C1 segment of cervical spinal cord (tissue), 14 donors: ENCODE measurements around the gene WDPCP.
"Not testable (repeated sequence)": the region's sequence is repeated elsewhere in the genome, so short reads cannot be mapped to it uniquely, and the experiment has no call there.

Source experiments
- DNase-seq, 14 donors: peaks; one replicate each; lab custom pipeline; 2025; lab: John Stamatoyannopoulos, UW

Gene WDPCP

GRCh38 chr2:63374341-63374740, 213.9 kb downstream of the WDPCP start:
- DNase-seq, result no peak

- no peak for DNase-seq
Measured at GRCh38 chr2:63372549-63372948, 215.7 kb downstream of the WDPCP start.

- no peak for DNase-seq
Measured at GRCh38 chr2:63369146-63369545, 219.1 kb downstream of the WDPCP start.

- no peak for DNase-seq
Measured at GRCh38 chr2:63364866-63365265, 223.4 kb downstream of the WDPCP start.

- DNase-seq, result not testable (repeated sequence)
Measured at GRCh38 chr2:63357722-63358121, 230.6 kb downstream of the WDPCP start.

DNA sequence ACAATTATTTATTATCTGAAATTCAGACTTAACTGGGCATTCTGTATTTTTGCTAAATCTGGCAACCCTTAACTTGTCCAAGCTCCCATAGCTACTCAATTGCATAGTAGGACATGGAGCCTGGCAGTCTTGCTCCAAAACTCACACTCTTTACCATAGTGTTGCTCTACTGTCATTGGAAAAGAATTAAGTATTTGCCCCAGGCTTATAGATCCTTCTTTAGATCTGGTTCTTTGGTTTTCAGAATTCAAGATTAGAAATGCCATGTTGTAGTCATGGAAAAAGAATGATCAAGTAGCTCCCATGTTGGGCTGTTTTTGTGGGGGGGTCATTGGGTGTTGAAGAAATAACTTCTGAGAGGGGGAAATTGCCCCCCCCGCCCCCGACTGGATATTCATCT, 240.9 kb downstream of the WDPCP start:
- DNase-seq, result no peak

- DNase-seq, result no peak
Measured at GRCh38 chr2:63346411-63346810, 241.9 kb downstream of the WDPCP start.

DNA sequence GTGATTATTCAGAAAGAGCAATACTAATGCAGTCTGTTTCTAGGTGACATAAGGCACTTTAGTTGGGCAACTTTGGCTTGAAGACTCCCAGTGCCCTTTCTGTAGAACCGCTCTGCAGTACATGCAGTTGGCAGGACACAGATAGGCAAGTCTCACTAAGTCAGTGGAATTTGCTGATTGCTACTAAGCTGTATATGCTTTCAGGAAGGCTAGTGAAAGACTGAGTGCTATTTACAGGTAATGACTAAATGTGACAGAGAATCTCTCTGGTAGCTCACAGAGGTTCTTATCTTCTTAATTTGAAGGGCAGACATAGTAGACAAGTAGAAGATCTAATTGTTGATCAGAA, 243.0 kb downstream of the WDPCP start:
- DNase-seq, result no peak

GRCh38 chr2:63344575-63345284, 243.5 kb downstream of the WDPCP start:
- no peak for DNase-seq

- no peak for DNase-seq
Measured at GRCh38 chr2:63343397-63344109, 244.7 kb downstream of the WDPCP start.

DNA sequence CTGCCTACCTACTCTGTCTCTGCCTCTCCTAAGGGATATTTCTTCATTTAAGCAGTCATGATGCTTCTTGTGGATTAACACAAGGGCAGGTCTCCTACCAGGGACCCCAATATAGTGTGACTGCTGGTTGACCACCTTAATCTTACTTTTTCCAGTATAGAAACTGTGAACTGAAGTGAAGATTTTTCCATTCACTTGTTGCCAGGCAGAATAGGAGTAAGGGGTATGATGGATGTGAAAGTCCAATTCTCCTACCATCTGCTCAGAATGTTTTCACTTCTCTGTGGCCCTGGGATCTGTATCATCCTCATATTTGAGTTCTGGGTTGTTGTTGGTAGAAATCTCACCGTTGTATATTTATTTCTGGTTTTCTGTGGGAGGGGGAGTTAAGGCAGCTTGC, 247.8 kb downstream of the WDPCP start:
- DNase-seq, result no peak

DNA sequence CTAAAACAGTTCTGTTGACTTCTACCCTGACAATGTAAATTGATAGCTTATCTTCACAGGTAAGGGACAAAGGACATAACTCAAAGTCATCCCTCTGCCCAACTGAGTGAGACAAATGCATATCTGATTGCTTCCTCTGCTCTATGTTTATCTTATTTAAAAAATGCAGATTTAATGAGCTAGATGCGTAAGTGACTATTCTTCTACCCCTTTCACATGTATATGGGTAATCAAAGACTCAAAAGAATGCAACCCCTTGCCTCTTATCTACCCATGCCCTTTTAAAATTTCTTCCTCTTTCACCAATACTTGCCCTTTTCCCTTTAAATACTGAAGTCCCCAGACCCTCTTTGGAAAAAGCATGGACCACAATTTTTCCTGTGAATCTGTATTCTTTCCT, 253.4 kb downstream of the WDPCP start:
- no peak for DNase-seq

- no peak for DNase-seq
Measured at GRCh38 chr2:63326473-63326872, 261.8 kb downstream of the WDPCP start.

GRCh38 chr2:63323662-63324061, 264.6 kb downstream of the WDPCP start:
- not testable (repeated sequence) for DNase-seq

GRCh38 chr2:63321973-63322372, 266.3 kb downstream of the WDPCP start:
- not testable (repeated sequence) for DNase-seq

GRCh38 chr2:63320669-63321068, 267.6 kb downstream of the WDPCP start:
- no peak for DNase-seq

- no peak for DNase-seq
Measured at GRCh38 chr2:63310614-63311013, 277.7 kb downstream of the WDPCP start.

- DNase-seq, result no peak
Measured at GRCh38 chr2:63301481-63301880, 286.8 kb downstream of the WDPCP start.

- DNase-seq, result no peak
Measured at GRCh38 chr2:63300835-63301234, 287.4 kb downstream of the WDPCP start.

GRCh38 chr2:63287956-63288355, 300.3 kb downstream of the WDPCP start:
- DNase-seq, result peak in 1 of 14 donors; percentile 83

DNA sequence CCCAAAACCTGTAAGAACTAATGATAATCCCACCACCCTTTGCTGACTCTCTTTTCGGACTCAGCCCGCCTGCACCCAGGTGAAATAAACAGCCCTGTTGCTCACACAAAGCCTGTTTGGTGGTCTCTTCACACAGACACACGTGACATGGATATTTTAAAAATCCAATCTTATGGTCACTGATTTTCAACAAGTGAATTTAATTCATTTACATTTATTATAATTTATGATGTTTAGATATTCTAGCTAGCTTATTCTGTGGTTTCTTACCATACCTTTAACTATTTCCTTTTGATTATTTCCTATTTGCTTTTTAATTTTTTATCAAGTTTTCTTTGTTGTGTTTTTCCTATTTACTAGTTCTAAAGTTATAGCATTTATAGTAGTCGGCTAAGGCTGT, 301.8 kb downstream of the WDPCP start:
- not testable (repeated sequence) for DNase-seq

- DNase-seq, result no peak
Measured at GRCh38 chr2:63283273-63283672, 305.0 kb downstream of the WDPCP start.

- no peak for DNase-seq
Measured at GRCh38 chr2:63272560-63272959, 315.7 kb downstream of the WDPCP start.
